ENCODE data around the gene PRG2. TPM values are rescaled to one million over a fixed set of nuclear protein-coding genes. Genes with fewer than 3 reads are reported as not detected.

PRG2 gene
- total RNA-seq, 1 experiment from 2014 or later: not detected

GRCh38 chr11:57414612-57415212, 24.3 kb upstream of the PRG2 start:
- ChIA-PET CTCF (no interaction called here), POLR2A (ENCODE audit: unreplicated experiment) (no interaction called here)
- Histone ChIP-seq H3K27me3 (ENCODE audit: low read length) (no peaks in the 10 kb centered on the region), H3F3A (ENCODE audit: low read length, unreplicated experiment) (no peaks in the 10 kb centered on the region), H3K9me2 (replicated peaks; ENCODE audit: low read length) (no peaks in the 10 kb centered on the region), H3K9me3 (ENCODE audit: low read length) (no peaks in the 10 kb centered on the region), H3K9ac (ENCODE audit: low read length) (no peak overlapping the region), H4K20me1 (ENCODE audit: low read length) (no peaks in the 10 kb centered on the region), H2AFZ (ENCODE audit: low read length) (no peak overlapping the region), H3K36me3 (ENCODE audit: low read depth, low read length) (0 out of 2 replicates have a peak, but pooled peaks cover 8% of the 10 kb centered on the region), H3K4me3 (ENCODE audit: low read length) (no peak overlapping the region), H3K4me1 (ENCODE audit: insufficient read depth, low read length) (no peaks in the 10 kb centered on the region), H3K4me2 (ENCODE audit: low read length) (no peak overlapping the region), H3K27ac (ENCODE audit: low read length) (no peak overlapping the region), H3K79me2 (ENCODE audit: low read length) (no peaks in the 10 kb centered on the region)
- intact Hi-C loops (cut with micrococcal nuclease): no loop called here
- BruUV-seq (replicated peaks): no TSS peak
- TF ChIP-seq EZH2phosphoT487 (IDR thresholded peaks at IDR 0.05; ENCODE audit: borderline replicate concordance, low read length) (no peak), EZH2 (IDR thresholded peaks at IDR 0.05; ENCODE audit: low read length, unreplicated experiment) (no peak)
- TF ChIP-seq, protein P1, sequence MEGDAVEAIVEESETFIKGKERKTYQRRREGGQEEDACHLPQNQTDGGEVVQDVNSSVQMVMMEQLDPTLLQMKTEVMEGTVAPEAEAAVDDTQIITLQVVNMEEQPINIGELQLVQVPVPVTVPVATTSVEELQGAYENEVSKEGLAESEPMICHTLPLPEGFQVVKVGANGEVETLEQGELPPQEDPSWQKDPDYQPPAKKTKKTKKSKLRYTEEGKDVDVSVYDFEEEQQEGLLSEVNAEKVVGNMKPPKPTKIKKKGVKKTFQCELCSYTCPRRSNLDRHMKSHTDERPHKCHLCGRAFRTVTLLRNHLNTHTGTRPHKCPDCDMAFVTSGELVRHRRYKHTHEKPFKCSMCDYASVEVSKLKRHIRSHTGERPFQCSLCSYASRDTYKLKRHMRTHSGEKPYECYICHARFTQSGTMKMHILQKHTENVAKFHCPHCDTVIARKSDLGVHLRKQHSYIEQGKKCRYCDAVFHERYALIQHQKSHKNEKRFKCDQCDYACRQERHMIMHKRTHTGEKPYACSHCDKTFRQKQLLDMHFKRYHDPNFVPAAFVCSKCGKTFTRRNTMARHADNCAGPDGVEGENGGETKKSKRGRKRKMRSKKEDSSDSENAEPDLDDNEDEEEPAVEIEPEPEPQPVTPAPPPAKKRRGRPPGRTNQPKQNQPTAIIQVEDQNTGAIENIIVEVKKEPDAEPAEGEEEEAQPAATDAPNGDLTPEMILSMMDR (conservative IDR thresholded peaks at IDR 0.05; ENCODE audit: low read depth, low read length): no peak
- ATAC-seq (no peak), DNase-seq (no peak)

DNA sequence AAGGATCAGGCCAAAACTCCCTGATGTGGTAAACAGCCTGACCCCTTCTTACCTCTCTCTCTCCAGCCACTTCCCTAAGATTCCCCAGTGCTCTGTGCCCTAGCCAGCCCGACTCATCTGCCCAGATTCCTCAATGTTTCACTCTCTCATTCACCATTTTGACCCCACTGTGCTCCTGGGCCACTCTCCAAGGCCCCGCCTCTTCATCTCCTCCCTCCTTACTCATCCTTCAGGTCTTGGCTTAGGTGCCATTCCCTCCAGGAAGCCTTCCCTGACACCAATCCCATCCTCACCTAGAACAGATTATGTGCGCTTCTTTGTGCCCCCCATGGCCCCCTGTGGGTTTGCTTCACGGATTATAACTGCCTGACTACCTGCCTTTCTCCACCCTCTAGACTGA, 23.2 kb upstream of the PRG2 start:
- H2AFZ ChIP-seq (ENCODE audit: low read length): no peak overlapping the region
- H3K27ac ChIP-seq (ENCODE audit: low read length): no peak overlapping the region
- ChIA-PET CTCF (interaction anchor here (0.6 kb wide), 1 partner anchor 67 kb away, joined by 3 read pairs; no protein-coding TSS in a partner anchor), POLR2A (ENCODE audit: unreplicated experiment) (no interaction called here)
- no peaks in the 10 kb centered on the region for H3K79me2 ChIP-seq (ENCODE audit: low read length)
- 0 out of 2 replicates have a peak, but pooled peaks cover 8% of the 10 kb centered on the region for H3K36me3 ChIP-seq (ENCODE audit: low read depth, low read length)
- H3F3A ChIP-seq (ENCODE audit: low read length, unreplicated experiment): no peaks in the 10 kb centered on the region
- no peaks in the 10 kb centered on the region for H3K4me1 ChIP-seq (ENCODE audit: insufficient read depth, low read length)
- H3K9me2 ChIP-seq (replicated peaks; ENCODE audit: low read length): no peaks in the 10 kb centered on the region
- no peak overlapping the region for H3K4me2 ChIP-seq (ENCODE audit: low read length)
- H3K4me3 ChIP-seq (ENCODE audit: low read length): no peak overlapping the region
- H3K9me3 ChIP-seq (ENCODE audit: low read length): no peaks in the 10 kb centered on the region
- no peaks in the 10 kb centered on the region for H3K27me3 ChIP-seq (ENCODE audit: low read length)
- BruUV-seq (replicated peaks): no TSS peak
- ATAC-seq: no peak
- no peak for TF ChIP-seq EZH2 (IDR thresholded peaks at IDR 0.05; ENCODE audit: low read length, unreplicated experiment)
- no peak for TF ChIP-seq EZH2phosphoT487 (IDR thresholded peaks at IDR 0.05; ENCODE audit: borderline replicate concordance, low read length)
- TF ChIP-seq, protein P1 (conservative IDR thresholded peaks at IDR 0.05; ENCODE audit: low read depth, low read length): no peak
- intact Hi-C loops (cut with micrococcal nuclease): no loop called here
- DNase-seq: peak; percentile 28
- H3K9ac ChIP-seq (ENCODE audit: low read length): no peak overlapping the region
- no peaks in the 10 kb centered on the region for H4K20me1 ChIP-seq (ENCODE audit: low read length)

DNA sequence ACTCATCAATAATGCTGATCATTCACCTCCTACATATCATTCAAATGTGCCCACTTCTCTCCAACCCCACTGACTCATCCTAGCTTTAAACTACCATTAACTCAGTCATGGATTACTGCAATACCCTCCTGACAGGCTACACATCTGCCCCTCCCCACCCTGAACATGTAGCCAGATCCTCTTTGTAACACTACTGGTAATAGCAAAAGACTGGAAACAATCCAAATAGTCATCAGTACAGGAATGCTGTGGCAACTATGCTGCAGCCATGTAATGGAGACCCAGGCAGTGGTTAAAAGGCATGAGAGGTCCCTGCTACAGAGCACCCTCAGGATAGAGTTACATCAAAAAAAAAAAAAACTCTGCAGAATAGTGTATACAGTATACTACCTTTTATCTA, 19.8 kb upstream of the PRG2 start:
- TF ChIP-seq EZH2 (IDR thresholded peaks at IDR 0.05; ENCODE audit: low read length, unreplicated experiment): no peak
- TF ChIP-seq EZH2phosphoT487 (IDR thresholded peaks at IDR 0.05; ENCODE audit: borderline replicate concordance, low read length): no peak
- TF ChIP-seq, protein P1 (conservative IDR thresholded peaks at IDR 0.05; ENCODE audit: low read depth, low read length): no peak
- Histone ChIP-seq H3K36me3 (ENCODE audit: low read depth, low read length) (0 out of 2 replicates have a peak, but pooled peaks cover 6% of the 10 kb centered on the region), H3K9ac (ENCODE audit: low read length) (no peak overlapping the region), H3K9me2 (replicated peaks; ENCODE audit: low read length) (no peaks in the 10 kb centered on the region), H3K9me3 (ENCODE audit: low read length) (no peaks in the 10 kb centered on the region), H3K27me3 (ENCODE audit: low read length) (no peaks in the 10 kb centered on the region), H3F3A (ENCODE audit: low read length, unreplicated experiment) (no peaks in the 10 kb centered on the region), H3K4me1 (ENCODE audit: insufficient read depth, low read length) (peaks cover 20% of the 10 kb centered on the region), H4K20me1 (ENCODE audit: low read length) (no peaks in the 10 kb centered on the region), H2AFZ (ENCODE audit: low read length) (no peak overlapping the region), H3K4me3 (ENCODE audit: low read length) (no peak overlapping the region), H3K79me2 (ENCODE audit: low read length) (no peaks in the 10 kb centered on the region), H3K4me2 (ENCODE audit: low read length) (no peak overlapping the region), H3K27ac (ENCODE audit: low read length) (no peak overlapping the region)
- CTCF ChIA-PET: no interaction called here
- DNase-seq (peak; percentile 74), ATAC-seq (0 out of 2 replicates have a peak, but pooled peaks have one; percentile 8)
- intact Hi-C loops (cut with micrococcal nuclease): no loop called here
- POLR2A ChIA-PET (ENCODE audit: unreplicated experiment): no interaction called here
- BruUV-seq (replicated peaks): no TSS peak
